SU-DHL-6 (cell line): ENCODE results near the gene NME4.

Experiments
- CTCF ChIP-seq: fragments of 200-600 bp; sonication (generic); IDR thresholded peaks from one replicate; pipeline ENCODE4 v1.5.1; 2017; ENCODE audit warnings: antibody characterized with exemption, mild to moderate bottlenecking, low read length, moderate library complexity; ENCODE audit not compliant: insufficient read depth, poor library complexity, severe bottlenecking
- EZH2phosphoT487 ChIP-seq: fragments of 200-600 bp; sonication (generic), shearing (Covaris generic); conservative IDR thresholded peaks from 2 replicates; pipeline ENCODE4 v1.6.1; 2018; ENCODE audit warnings: mild to moderate bottlenecking, antibody characterized with exemption, low read length, moderate library complexity, mixed read lengths

- TF ChIP-seq CTCF, result no peak
- TF ChIP-seq EZH2phosphoT487, result no peak
Measured at GRCh38 chr16:369275-369865, 27.6 kb upstream of the NME4 start.
